NCI-H2196 treated with DMSO at 0.1 percent for 48 hours (cell line): Measurements from ENCODE around the gene LAMB1.
"Not testable (repeated sequence)": the region's sequence is repeated elsewhere in the genome, so short reads cannot be mapped to it uniquely, and the experiment has no call there.

ENCODE experiments used
- DNase-seq: peaks from one replicate; lab custom pipeline; 2025; ENCODE audit not compliant: unreplicated experiment; lab: John Stamatoyannopoulos, UW

Gene LAMB1

GRCh38 chr7:107973861-107974260, 29.1 kb downstream of the LAMB1 start:
- no peak for DNase-seq

GRCh38 chr7:107972941-107973376, 30.0 kb downstream of the LAMB1 start:
- no peak for DNase-seq

GRCh38 chr7:107972075-107972482, 30.9 kb downstream of the LAMB1 start:
- no peak for DNase-seq

- no peak for DNase-seq
Observed at GRCh38 chr7:107971613-107972012, 31.3 kb downstream of the LAMB1 start.

- DNase-seq = no peak
Observed at GRCh38 chr7:107971100-107971499, 31.9 kb downstream of the LAMB1 start.

GRCh38 chr7:107969856-107970255, 33.1 kb downstream of the LAMB1 start:
- no peak for DNase-seq

GRCh38 chr7:107968449-107968848, 34.5 kb downstream of the LAMB1 start:
- DNase-seq = no peak

- no peak for DNase-seq
Observed at GRCh38 chr7:107967420-107967819, 35.5 kb downstream of the LAMB1 start.

- DNase-seq = peak; percentile 37
Observed at GRCh38 chr7:107966711-107967110, 36.2 kb downstream of the LAMB1 start.

- DNase-seq = no peak
Observed at GRCh38 chr7:107964510-107964909, 38.5 kb downstream of the LAMB1 start.

- no peak for DNase-seq
Observed at GRCh38 chr7:107962817-107963216, 40.1 kb downstream of the LAMB1 start.

GRCh38 chr7:107961405-107961804, 41.6 kb downstream of the LAMB1 start:
- DNase-seq = no peak

- peak; percentile 42 for DNase-seq
Observed at GRCh38 chr7:107960272-107960671, 42.7 kb downstream of the LAMB1 start.

GRCh38 chr7:107959527-107959898, 43.4 kb downstream of the LAMB1 start:
- DNase-seq = no peak

- DNase-seq = no peak
Observed at GRCh38 chr7:107958764-107959526, 44.0 kb downstream of the LAMB1 start.

GRCh38 chr7:107957436-107957835, 45.5 kb downstream of the LAMB1 start:
- no peak for DNase-seq

- not testable (repeated sequence) for DNase-seq
Observed at GRCh38 chr7:107956950-107957349, 46.0 kb downstream of the LAMB1 start.

GRCh38 chr7:107955394-107955793, 47.6 kb downstream of the LAMB1 start:
- DNase-seq = no peak

GRCh38 chr7:107953924-107954303, 49.0 kb downstream of the LAMB1 start:
- no peak for DNase-seq

- DNase-seq = no peak
Observed at GRCh38 chr7:107953265-107953923, 49.6 kb downstream of the LAMB1 start.

GRCh38 chr7:107951896-107952295, 51.1 kb downstream of the LAMB1 start:
- DNase-seq = no peak

- DNase-seq = no peak
Observed at GRCh38 chr7:107951172-107951787, 51.7 kb downstream of the LAMB1 start.
